ENCODE measurements around the gene RPS6KC1.
A peak's percentile ranks its signal among the peaks of the same experiment; 100 is the strongest.
"Not testable (repeated sequence)": the region's sequence is repeated elsewhere in the genome, so short reads cannot be mapped to it uniquely, and the experiment has no call there.

RPS6KC1 gene, protein sequence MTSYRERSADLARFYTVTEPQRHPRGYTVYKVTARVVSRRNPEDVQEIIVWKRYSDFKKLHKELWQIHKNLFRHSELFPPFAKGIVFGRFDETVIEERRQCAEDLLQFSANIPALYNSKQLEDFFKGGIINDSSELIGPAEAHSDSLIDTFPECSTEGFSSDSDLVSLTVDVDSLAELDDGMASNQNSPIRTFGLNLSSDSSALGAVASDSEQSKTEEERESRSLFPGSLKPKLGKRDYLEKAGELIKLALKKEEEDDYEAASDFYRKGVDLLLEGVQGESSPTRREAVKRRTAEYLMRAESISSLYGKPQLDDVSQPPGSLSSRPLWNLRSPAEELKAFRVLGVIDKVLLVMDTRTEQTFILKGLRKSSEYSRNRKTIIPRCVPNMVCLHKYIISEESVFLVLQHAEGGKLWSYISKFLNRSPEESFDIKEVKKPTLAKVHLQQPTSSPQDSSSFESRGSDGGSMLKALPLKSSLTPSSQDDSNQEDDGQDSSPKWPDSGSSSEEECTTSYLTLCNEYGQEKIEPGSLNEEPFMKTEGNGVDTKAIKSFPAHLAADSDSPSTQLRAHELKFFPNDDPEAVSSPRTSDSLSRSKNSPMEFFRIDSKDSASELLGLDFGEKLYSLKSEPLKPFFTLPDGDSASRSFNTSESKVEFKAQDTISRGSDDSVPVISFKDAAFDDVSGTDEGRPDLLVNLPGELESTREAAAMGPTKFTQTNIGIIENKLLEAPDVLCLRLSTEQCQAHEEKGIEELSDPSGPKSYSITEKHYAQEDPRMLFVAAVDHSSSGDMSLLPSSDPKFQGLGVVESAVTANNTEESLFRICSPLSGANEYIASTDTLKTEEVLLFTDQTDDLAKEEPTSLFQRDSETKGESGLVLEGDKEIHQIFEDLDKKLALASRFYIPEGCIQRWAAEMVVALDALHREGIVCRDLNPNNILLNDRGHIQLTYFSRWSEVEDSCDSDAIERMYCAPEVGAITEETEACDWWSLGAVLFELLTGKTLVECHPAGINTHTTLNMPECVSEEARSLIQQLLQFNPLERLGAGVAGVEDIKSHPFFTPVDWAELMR

GRCh38 chr1:213051127-213051880 lies at the start of gene RPS6KC1:
TSS of gene RPS6KC1 (plus strand) at chr1:213051241. CDS start at chr1:213051405, 164 bp downstream.
- peak; percentile 69 for DNase-seq (ENCODE audit: low spot score)

DNA sequence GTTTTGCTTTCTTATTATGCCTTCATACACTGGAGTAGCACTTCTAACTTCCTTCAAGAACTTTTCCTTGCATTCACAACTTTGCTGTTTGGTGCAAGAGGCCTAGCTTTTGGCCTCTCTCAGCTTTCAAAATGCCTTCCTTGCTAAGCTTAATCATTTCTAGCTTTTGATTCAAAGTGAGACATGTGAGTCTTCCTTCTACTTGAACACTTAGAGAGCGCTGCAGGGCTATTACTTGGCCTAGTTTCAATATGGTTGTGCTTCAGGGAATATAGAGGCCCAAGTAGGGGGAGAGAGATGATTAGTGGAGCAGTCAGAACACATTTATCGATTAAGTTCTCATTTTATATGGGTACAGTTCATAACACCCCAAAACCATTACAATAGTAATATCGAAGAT lies 47.8 kb upstream of the RPS6KC1 start:
- DNase-seq (ENCODE audit: low spot score) = no peak

DNA sequence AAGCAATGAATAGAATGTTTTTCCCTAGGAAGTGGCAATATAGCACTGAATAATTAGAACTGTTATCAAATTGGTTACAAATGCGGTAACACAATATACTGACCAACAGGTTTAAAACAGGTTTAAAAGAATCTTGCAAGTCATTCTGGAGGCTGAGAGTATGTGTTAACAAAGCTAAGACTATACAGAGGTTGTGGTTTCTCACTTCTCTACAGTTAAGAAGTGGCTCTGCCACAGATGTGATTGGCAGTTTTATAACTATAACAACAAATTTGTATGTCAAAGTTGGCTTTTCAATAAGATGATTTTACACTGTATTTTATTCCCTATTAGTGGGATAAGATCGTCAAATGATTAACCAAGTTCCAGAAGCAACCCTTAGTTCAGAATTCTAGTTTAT lies 42.5 kb upstream of the RPS6KC1 start:
- DNase-seq (ENCODE audit: low spot score) = no peak

DNA sequence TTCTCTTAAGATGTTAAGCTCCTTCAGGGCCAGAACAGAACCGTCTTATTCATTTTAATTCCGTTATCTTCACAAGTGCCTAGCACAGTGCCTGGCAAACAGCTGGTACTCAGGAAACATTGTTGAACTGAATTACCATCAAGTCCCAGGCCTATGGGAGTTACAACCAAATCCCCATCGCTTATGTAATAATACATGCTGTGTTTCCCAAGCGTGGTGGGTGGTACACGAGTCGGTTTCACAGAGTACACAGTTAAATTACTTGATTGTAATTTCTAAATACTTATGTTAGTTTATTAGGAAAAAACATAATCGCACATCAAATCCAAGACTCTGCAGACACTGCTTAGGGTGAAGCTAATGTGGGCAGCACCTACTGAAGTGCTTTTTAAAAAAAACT lies 36.4 kb upstream of the RPS6KC1 start:
- DNase-seq (ENCODE audit: low spot score) = no peak

GRCh38 chr1:213015099-213016050 lies 35.7 kb upstream of the RPS6KC1 start, which contains the start of gene ANGEL2:
TSS of gene ANGEL2 (minus strand) at chr1:213015867. CDS start at chr1:213015671, 196 bp downstream.
- peak; percentile 75 for DNase-seq (ENCODE audit: low spot score)

GRCh38 chr1:213017447-213018273 lies 33.4 kb upstream of the RPS6KC1 start:
- DNase-seq (ENCODE audit: low spot score) = no peak

- DNase-seq (ENCODE audit: low spot score) = no peak
These were observed 31.6 kb upstream of the RPS6KC1 start for GRCh38 chr1:213019450-213019849.

DNA sequence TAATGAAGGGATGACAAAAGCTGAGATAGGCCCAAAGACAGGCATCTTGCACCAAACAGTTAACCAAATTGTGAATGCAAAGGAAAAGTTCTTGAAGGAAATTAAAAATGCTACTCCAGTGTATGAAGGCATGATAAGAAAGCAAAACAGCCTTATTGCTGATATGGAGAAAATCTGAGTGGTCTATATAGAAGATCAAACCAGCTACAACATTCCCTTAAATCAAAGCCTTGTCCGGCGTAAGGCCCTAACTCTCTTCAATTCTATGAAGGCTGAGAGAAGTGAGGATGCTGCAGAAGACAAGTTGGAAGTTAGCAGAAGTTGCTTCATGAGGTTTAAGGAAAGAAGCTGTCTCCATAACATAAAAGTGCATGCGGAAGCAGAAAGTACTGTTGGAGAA lies 31.0 kb upstream of the RPS6KC1 start:
- DNase-seq (ENCODE audit: low spot score) = no peak

GRCh38 chr1:213027024-213027423 lies 24.0 kb upstream of the RPS6KC1 start:
- DNase-seq (ENCODE audit: low spot score) = not testable (repeated sequence)

DNA sequence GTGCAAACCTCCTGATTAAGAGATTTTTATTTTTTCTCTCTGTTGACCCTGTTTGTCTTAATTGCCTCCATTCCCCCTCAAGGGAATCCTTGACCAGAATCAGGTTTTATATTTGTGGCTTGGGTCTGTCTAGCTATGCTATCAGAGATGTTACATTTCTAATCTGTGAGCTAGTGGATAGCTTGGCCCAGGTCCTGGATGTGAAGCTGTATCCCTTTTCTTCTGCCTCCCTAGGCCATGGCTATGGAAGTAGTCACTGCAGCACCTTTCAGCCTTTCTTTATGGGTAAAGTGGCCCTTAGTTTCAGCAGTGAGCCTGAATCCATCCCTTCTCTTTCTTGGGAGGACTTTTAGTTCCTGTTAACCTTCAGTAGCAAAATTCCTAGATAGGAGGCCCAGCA lies 18.4 kb upstream of the RPS6KC1 start:
- no peak for DNase-seq (ENCODE audit: low spot score)

- DNase-seq (ENCODE audit: low spot score) = no peak
These were observed 16.3 kb upstream of the RPS6KC1 start for GRCh38 chr1:213034713-213035112.

DNA sequence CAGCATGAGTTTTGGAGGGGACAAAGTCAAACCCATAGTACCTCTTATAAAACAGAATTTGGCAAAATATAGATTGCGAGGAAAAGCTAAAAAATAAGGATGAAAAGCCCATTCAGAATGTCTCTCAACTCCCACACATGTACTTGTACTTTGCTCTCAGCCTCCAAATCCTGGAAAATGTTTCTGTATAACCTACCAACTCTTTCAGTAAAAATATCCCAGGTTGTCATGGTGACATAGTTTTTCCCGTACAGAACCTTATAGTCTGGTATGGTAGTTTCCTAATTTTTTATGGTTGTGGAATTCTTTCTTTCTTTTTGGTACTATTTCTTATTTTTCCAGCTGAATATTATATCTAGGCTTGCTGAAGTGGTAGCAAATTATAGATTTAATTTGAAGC lies 15.5 kb upstream of the RPS6KC1 start:
- DNase-seq (ENCODE audit: low spot score) = no peak

DNA sequence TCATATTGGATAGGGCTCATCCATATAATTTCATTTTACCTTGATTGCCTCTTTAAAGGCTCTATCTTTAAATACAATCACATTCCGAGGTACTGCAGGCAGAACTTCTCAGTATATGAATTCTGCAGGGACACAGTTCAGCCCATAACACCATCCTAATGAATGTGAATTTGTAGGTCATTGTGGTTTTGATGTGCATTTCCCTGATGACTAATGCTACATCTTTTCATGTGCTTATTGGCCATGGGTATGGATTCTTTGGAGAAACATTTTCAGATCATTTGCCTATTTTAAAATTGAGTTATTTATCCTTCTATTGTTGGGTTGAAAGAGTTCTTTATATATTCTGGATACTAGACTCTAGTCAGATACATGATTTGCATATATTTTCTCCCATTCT lies 9.6 kb upstream of the RPS6KC1 start:
- DNase-seq (ENCODE audit: low spot score) = no peak

- DNase-seq (ENCODE audit: low spot score) = not testable (repeated sequence)
These were observed 5.5 kb upstream of the RPS6KC1 start for GRCh38 chr1:213045321-213046226.

- DNase-seq (ENCODE audit: low spot score) = no peak
These were observed 1.8 kb upstream of the RPS6KC1 start for GRCh38 chr1:213049232-213049631.

DNA sequence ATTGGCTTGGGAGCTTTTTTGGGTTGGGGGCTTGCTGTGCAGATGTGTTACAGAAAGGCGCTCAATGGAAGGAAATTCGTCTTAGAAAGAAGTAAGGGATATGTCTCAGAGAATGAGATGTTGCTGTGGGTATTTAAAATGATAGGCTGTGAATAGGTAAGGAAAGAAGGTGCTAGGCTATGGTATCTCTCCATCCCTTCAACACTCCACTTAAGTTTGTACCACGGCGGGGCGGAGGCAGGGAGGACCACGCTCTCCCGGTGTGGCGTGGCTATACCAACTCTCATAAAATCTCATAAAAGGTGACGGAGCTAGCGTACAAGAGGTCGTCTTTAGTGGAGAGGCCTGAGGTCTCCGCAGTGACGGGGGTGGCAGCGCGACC lies 305 bp upstream of the RPS6KC1 start:
- DNase-seq (ENCODE audit: low spot score) = no peak

DNA sequence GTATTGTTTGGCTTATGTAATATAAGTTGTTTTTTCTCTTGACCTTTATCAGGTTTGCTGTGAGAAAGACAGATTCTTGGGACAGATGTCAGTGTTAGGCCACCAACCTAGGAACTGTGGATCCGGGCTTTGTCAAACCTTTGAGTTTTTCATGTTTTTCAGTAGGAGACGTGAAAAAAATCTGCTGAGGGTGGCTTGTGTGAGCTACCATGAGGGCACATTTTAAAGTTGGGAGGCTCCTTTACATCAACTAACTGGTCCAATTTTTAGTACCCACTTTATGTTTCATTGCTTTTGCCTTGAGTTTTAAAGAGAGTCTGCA lies 801 bp downstream of the RPS6KC1 start:
- DNase-seq (ENCODE audit: low spot score) = no peak

DNA sequence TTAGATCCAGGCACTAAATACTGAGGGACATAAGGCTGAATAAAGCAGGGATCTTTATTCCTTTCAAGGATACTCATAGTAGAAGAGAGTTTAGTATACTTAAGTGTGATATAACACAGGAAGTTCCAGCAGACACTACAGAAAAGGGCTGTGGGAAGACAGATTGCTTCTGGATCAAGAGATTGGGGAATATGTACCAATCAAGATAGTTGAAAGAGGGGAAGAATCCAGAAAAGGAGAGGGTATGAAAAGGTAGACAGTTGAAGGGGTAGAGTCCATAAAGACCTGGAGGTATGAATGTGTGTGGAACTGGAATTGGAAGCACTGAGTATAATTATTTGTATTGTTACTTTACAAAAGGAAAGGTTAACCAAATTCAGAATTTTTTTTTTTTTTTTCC lies 2.4 kb downstream of the RPS6KC1 start:
- no peak for DNase-seq (ENCODE audit: low spot score)

- no peak for DNase-seq (ENCODE audit: low spot score)
These were observed 3.1 kb downstream of the RPS6KC1 start for GRCh38 chr1:213054142-213054541.

Data from HuH-7.5 (cell line).